Activated T-helper 1 cell treated with Interleukin-2 at 50 U/mL for 16 hours (primary cell): ENCODE measurements around the gene POU5F1.
A peak's percentile ranks its signal among the peaks of the same experiment; 100 is the strongest.
"Not testable (repeated sequence)": the region's sequence is repeated elsewhere in the genome, so short reads cannot be mapped to it uniquely, and the experiment has no call there.

Experiments
- DNase-seq: peaks from one replicate; pipeline ENCODE4 v3.0.0-alpha.2; 2020; ENCODE audit warnings: low read depth

The POU5F1 gene

DNA sequence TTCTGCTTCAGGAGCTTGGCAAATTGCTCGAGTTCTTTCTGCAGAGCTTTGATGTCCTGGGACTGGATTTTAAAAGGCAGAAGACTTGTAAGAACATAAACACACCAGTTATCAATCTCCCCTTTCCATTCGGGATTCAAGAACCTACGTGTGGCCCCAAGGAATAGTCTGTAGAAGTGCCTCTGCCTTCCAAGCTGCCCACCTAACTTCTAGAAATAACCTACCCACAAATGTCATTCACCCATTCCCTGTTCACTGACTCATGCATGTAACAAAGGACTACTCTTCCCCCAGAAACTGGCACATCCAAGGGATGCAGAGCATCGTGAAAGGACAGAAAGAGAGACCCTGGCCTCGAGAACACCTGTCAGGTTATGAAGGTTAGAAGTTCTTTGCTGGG, 4.5 kb downstream of the POU5F1 start:
- no peak for DNase-seq

DNA sequence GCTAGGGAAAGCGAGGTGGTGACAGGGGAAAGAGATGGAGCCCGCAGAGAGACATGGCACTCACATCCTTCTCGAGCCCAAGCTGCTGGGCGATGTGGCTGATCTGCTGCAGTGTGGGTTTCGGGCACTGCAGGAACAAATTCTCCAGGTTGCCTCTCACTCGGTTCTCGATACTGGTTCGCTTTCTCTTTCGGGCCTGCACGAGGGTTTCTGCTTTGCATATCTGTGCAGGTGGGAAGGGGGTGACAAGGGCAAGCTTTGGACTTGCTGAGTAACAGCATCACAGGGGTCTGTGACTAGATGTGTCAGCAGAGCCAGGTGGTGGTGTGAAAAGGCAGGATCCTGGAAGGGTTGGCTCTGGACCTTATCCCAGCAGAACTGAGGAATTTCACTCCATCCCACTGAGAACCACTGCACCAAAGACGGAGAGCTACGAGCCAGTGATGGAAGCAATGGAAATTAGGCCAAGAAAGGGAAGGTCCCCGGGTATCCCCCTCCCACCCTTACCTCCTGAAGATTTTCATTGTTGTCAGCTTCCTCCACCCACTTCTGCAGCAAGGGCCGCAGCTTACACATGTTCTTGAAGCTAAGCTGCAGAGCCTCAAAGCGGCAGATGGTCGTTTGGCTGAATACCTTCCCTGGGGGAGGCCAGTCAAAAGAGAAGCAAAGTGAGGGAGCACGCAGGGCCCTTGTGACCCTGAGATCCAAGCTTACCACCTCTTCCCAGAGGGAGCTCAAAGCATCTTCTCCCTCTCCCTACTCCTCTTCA, 5.2 kb downstream of the POU5F1 start:
- not testable (repeated sequence) for DNase-seq

GRCh38 chr6:31164475-31165063, 5.9 kb downstream of the POU5F1 start:
- not testable (repeated sequence) for DNase-seq

DNA sequence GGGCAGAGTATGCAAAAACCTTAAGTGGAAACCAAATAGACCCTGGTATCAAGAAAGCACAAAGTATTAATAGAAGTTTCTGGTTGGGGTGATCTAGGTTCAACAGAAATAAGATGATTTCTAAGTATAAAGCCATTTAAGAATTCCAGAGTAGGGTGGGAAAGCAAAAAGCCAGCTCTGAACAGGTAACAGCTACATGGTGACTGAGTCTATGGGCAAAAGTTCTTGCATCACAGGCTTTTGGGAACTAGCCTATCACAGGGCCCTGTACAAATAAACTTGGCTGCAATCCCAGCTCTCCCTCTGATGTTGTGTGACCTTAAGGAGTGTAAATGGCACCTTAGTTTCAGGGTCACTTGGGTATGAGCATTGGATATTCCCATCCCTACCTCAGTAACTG, 6.6 kb downstream of the POU5F1 start:
- no peak for DNase-seq

DNA sequence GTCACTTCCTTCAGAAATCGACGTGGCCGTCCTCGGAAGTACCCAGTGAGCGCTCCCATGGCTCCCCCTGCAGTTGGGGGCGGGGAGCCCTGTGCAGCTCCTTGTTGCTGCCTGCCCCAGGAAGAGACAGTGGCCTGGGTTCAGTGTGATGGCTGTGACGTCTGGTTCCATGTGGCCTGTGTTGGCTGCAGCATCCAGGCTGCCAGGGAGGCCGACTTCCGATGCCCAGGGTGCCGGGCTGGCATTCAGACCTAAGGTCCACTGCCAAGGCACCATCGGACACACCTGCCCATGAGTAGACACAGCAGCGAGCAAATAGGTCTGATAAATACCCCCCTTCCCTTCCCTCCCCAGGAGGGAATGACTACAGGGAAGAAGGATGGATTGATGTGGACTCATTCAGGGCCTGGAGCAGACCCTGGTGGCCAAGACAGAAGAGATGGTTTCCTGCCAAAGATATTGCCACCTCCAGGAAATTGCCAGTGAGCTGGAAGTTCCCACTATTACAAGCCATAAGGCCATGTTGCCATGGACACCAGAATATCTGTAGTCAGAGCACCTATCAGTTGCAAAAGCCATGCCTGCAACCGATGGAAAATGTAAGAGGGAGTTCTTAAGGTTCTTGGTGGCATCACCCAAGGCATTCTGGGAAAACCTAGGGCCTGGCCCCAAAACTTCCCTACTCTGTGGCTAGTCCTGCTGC, 7.9 kb downstream of the POU5F1 start:
- no peak for DNase-seq

DNA sequence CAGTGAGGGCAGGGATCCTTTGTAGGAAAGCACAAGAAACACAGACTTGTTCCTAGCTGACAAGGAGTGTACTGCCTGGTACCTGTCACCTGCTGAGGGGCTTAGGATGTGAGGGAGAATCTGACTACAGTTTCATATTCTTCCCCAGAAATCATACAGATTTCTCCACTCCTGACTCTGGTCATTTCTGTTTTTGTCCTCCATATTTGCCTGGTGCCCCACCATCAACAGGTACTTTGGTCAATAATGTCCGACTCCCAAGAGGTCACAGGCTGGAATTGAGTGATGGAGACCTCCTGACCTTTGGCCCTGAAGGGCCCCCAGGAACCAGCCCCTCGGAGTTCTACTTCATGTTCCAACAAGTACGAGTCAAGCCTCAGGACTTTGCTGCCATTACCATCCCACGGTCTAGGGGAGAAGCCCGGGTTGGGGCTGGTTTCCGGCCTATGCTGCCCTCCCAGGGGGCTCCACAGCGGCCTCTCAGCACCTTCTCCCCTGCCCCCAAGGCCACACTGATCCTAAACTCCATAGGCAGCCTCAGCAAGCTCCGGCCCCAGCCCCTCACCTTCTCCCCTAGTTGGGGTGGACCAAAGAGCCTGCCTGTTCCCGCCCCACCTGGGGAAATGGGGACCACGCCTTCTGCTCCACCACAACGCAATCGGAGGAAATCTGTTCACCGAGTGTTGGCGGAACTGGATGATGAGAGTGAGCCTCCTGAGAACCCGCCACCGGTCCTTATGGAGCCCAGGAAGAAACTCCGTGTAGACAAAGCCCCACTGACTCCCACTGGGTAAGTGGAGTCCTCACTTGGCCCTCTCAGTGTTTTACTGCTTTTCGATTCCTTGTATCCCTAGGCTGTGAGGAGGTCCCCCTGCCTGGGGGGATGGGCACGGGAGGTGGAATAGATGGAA, 9.0 kb downstream of the POU5F1 start:
- no peak for DNase-seq

DNA sequence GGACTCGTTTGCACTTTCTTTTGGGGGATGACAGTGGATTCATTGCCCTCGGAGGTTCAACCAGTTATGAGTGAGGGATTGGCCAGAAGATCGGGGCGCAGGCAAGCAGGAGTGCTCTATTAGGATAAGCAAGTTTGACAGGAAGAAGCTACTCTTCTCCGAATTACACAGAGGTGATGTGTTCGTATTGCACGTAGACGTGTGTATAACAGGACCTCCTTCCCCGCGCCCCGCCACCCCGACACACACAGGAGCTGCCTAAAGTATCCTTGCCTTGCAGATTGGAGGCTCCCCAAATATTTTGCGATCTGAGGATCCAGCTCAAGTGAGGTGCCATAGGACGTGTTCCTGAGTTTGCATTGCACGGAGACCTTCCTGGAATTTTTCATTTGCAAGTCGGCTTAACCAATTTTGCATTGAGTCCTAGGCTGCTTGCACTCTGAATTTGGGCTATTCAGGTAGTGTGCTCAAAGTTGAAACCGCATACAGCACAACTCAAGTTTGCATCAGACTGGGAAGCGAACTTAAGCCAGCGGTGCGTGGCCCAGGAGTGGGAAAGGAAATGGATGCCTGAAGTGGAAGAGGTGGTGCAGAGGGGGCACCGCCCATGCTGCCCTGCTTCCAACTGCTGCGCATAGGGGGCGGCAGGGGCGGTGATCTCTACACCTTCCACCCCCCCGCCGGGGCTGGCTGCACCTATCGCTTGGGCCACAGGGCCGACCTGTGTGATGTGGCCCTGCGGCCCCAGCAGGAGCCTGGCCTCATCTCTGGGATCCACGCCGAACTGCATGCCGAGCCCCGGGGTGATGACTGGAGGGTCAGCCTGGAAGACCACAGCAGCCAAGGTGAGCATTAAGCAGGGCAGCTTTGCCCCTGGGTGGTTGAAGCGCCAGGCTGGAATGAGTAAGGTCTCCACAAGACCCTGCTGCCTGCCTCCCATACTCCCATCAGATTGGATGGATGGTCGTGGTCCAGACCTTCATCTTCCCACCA, 11.3 kb downstream of the POU5F1 start:
- DNase-seq, result peak; percentile 4

GRCh38 chr6:31158140-31158862, 12.2 kb downstream of the POU5F1 start, which contains the start of gene TCF19:
Gene TCF19 (plus strand): TSS chr6:31158589. CDS start chr6:31159470, 881 bp downstream.
- DNase-seq, result peak; percentile 99

DNA sequence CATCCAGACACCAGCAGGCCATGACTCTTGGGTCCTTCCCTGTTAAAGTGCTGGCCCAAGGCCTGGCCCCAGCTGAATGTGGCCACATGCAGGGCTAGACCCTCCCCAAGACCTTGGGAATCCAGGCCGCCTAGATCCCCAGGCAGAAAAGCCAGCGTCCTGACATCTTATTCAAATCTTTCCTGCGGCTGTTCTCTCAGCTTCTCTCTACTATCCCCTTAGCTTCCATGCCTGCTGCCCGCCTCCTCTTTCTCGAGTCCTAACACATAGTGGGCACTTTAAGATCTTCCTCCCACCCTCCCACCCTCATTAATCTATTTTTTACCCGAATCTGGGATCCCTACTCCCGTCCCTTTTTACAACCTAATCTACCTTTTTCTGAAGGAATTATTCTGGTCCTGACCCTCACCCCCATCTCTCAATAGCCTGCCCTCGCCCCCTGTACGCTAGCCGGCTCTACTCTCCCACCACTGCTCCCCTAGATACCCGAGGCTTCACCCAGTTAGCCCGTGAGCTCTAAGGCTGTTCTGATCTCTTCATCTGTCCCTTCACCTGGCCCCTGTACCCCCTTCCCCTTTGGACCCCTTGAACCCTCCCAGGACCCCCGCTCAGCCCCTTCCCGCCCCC, 12.9 kb downstream of the POU5F1 start, which contains the start of gene CCHCR1:
Gene CCHCR1, minus strand, starts transcription at position 290 of the 627 bp plus-strand sequence. Its CDS starts 202 bp downstream, at position 88.
- DNase-seq, result no peak

GRCh38 chr6:31156641-31157040, 13.8 kb downstream of the POU5F1 start:
- DNase-seq, result no peak

DNA sequence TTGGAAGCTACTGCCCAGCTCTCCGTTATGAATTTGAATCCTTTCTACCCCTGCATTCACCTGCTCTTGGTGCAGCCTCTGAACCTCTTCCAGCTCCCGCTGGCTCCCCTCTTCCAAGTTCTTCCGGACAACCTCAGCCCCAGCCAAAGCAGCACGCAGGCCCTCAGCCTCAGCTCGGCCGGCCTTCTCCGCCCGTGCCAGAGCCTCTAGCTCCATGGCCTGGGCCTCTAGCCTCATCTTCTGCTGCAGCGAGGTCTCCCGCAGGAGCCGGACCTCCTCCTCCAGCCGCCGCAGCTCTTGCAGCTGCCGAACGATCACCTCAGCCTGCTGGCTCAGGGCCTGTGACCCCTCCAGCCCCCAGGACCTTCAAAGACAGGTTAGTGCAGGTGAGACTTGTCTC, 16.0 kb downstream of the POU5F1 start:
- no peak for DNase-seq

- DNase-seq, result no peak
These were observed 17.7 kb downstream of the POU5F1 start for GRCh38 chr6:31152781-31153180.

DNA sequence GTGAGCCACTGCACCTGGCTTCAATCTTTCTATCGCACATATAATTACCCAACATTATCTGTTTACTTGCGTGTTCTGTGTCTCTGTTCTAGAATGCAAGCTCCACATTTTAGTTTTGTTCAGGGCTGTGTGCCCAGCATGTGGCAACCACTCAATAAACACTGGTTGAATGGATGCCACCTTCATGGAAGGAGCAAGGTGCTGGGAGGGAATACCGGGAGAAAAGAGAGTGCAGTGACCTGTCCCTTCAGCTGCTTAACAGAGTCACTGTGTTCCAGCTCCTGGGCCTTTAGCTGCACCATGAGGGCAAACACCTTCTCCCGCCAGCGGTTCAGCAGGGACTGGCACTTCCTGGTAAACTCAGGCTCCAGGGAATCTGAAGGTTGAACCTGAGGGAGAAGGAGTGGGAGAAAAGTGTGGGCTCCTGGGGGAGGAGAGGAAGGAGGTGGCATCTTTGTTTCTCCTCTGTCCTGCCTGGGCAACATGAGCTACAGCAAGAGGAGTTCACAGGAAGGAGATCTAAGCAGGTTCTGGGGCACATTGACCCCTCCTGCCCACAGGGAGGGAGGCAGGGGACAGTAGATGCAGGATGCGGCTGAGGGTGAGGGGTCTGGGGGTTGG, 20.5 kb downstream of the POU5F1 start:
- DNase-seq, result no peak

- no peak for DNase-seq
These were observed 25.1 kb downstream of the POU5F1 start for GRCh38 chr6:31145386-31145785.

GRCh38 chr6:31144970-31145340, 25.5 kb downstream of the POU5F1 start:
- DNase-seq, result no peak

DNA sequence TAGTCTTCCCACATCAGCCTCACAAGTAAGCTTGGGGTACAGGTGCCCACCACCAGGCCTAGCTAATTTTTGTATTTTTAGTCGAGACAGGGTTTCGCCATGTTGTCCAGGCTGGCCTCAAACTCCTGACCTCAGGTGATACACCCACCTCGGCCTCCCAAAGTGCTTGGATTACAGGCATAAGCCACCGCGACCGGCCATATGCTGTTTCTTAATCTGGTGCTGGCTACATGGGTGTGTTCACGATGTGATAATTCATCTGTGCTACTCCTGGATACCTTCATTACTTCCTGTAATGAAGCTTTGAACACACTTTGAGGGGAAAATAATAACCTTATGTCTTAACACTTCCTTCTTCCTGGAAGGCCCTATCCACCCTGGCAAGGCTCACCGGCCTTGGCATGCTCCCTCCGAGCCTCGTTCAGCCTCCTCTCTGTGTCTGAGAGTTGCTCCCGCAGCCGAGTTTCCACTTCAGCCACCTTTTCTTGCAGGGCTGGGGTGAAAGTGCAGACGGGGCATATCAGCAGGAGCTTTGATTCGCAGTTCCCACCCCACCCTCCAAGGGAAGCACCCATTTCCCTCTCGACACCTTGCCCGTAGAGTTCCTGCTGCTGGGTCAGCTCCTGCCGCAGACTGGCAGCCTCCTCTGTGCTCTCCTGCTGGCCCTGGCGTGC, 26.0 kb downstream of the POU5F1 start:
- DNase-seq, result no peak

DNA sequence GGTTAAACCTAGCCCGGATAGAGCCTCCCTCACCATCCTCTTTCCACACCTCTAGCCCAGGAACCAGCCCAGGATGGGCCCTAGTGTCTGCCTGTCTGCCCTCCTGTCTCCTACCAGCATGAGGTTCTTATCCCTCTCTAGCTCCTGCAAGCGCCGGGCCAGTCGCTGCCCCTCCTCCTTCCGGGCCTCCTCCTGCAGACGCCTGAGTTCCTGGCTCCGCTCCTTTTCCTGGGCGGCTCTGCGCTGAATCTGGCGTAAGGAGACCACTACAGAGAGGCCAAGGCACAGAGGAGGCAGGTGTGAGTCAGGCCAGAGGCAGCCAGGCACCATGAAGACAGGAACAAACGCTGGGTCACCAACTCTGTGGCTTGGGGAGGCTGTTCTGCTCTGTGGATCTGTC, 27.3 kb downstream of the POU5F1 start:
- no peak for DNase-seq

DNA sequence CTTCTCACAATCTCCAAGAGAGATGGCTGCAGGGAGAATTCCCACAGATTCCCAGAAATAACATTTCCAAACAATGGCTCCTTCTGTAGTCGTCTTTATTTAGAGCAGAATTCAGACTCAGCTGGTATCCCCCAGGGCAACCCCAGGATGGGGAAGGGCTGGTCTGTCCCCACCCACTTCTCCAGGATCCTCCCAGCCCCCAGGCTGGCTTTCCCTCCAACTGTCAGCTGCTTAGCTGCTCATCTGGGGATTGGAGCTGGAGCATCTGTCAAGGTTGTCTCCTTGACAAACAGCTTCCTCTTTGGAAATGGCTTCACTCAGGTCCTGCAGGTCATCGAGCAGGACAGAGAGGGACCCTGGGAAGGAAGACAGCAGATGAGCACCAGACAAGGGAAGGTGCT, 28.1 kb downstream of the POU5F1 start:
- no peak for DNase-seq

GRCh38 chr6:31140643-31141042, 29.8 kb downstream of the POU5F1 start:
- DNase-seq, result no peak
